ENCODE results near the gene FBLIM1. TPM values are rescaled to one million over a fixed set of nuclear protein-coding genes. Genes with fewer than 3 reads are reported as not detected.

FBLIM1 gene
- total and polyA plus RNA-seq, 7 experiments from 2014 or later = 0.27 to 0.54 (median 0.41) TPM; not detected in 4

DNA sequence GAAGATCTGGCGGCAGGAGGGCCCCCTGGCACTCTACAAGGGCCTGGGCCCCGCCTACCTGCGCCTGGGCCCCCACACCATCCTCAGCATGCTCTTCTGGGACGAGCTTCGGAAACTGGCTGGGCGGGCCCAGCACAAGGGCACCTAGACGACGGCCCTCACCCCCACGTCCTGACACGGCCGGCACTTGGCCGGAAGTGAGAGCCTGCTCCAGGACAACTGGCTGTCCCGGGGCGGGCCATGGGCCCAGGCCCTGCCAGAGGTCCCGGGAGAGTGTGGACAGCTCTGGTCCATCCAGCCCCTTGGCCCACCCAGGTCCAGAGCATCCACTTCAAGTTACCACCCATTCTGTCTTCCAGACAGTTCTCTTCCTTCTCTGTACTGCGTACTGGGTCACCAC lies 19.3 kb upstream of the FBLIM1 start:
- peak overlapping the region in 2 of 9 donors; percentile 51 to 75 for H3K27ac Mint-ChIP-seq
- POLR2A ChIA-PET = no interaction called here

DNA sequence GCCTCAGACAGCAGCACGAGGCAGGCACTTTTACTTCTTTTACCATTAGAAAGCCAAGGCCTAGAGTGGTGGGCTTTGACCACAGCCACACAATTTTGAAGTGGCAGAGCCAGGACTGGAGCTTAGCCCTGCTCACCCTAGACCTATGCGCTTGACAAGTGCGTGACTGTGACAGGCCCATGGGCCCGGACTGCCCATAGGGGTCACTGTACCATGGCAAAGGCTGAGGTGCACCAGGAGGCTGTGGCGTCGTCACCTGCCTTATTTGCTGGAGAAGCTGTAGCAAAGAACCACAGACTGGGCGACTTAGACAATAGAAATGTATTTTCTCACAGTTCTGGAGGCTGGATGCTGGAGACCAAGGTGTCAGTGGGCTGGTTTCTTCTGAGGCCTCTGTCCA lies 18.9 kb upstream of the FBLIM1 start:
- Mint-ChIP-seq H3K9me3 (no peaks in the 10 kb centered on the region), H3K27me3 (no peaks in the 10 kb centered on the region), H3K4me3 (no peak overlapping the region), H3K4me1 (peaks cover 5 to 7% (median 6%) of the 10 kb centered on the region in 7 donors), H3K27ac (peak overlapping the region in 3 of 9 donors; percentile 25 to 75 (median 51)), H3K36me3 (peaks cover 0 to 1% (median 0%) of the 10 kb centered on the region in 5 donors)
- ATAC-seq (no peak), DNase-seq (no peak)
- Histone ChIP-seq H3K4me1 (ENCODE audit: control insufficient read depth in 2 of 2, insufficient read depth in 2 of 2, low read length in 2 of 2) (no peaks in the 10 kb centered on the region), H3K36me3 (ENCODE audit: control insufficient read depth in 2 of 3, insufficient read depth in 3 of 3, low read length in 3 of 3) (peaks cover 0 to 5% (median 0%) of the 10 kb centered on the region in 3 experiments), H3K27me3 (ENCODE audit: control insufficient read depth in 2 of 2, insufficient read depth in 2 of 2, low read length in 2 of 2) (no peaks in the 10 kb centered on the region), H3K4me3 (ENCODE audit: low read length) (no peak overlapping the region), H3K9me3 (ENCODE audit: control insufficient read depth in 2 of 3, low read length in 3 of 3) (no peaks in the 10 kb centered on the region), H3K27ac (ENCODE audit: low read depth, low read length) (no peak overlapping the region)
- CTCF ChIA-PET = interaction anchor here (1.5 kb wide), 1 partner anchor 145 kb away, joined by 7 read pairs; no protein-coding TSS in a partner anchor
- POLR2A ChIA-PET = no interaction called here
- intact Hi-C loops (cut with micrococcal nuclease) = loop anchor here in 1 of 2 donors (2.0 to 5.0 kb wide), 2 partner anchors 97 to 162 kb away; no protein-coding TSS in a partner anchor

More for the DNA sequence above, 19.3 kb upstream of the FBLIM1 start:
- Histone ChIP-seq H3K36me3 (ENCODE audit: control insufficient read depth in 2 of 3, insufficient read depth in 3 of 3, low read length in 3 of 3) (peaks cover 0 to 9% (median 0%) of the 10 kb centered on the region in 3 experiments), H3K9me3 (ENCODE audit: control insufficient read depth in 2 of 3, low read length in 3 of 3) (no peaks in the 10 kb centered on the region), H3K27ac (ENCODE audit: low read depth, low read length) (no peak overlapping the region), H3K4me3 (ENCODE audit: low read length) (no peak overlapping the region), H3K4me1 (ENCODE audit: control insufficient read depth in 2 of 2, insufficient read depth in 2 of 2, low read length in 2 of 2) (no peaks in the 10 kb centered on the region), H3K27me3 (ENCODE audit: control insufficient read depth in 2 of 2, insufficient read depth in 2 of 2, low read length in 2 of 2) (no peaks in the 10 kb centered on the region)
- CTCF ChIA-PET = interaction anchor here (1.5 kb wide), 1 partner anchor 145 kb away, joined by 7 read pairs; no protein-coding TSS in a partner anchor
- intact Hi-C loops (cut with micrococcal nuclease) = no loop called here
- Mint-ChIP-seq H3K27me3 (no peaks in the 10 kb centered on the region), H3K9me3 (no peaks in the 10 kb centered on the region), H3K4me3 (no peak overlapping the region), H3K36me3 (peaks cover 0 to 1% (median 0%) of the 10 kb centered on the region in 5 donors), H3K4me1 (peaks cover 5 to 7% (median 6%) of the 10 kb centered on the region in 7 donors)
- ATAC-seq (no peak), DNase-seq (no peak)

DNA sequence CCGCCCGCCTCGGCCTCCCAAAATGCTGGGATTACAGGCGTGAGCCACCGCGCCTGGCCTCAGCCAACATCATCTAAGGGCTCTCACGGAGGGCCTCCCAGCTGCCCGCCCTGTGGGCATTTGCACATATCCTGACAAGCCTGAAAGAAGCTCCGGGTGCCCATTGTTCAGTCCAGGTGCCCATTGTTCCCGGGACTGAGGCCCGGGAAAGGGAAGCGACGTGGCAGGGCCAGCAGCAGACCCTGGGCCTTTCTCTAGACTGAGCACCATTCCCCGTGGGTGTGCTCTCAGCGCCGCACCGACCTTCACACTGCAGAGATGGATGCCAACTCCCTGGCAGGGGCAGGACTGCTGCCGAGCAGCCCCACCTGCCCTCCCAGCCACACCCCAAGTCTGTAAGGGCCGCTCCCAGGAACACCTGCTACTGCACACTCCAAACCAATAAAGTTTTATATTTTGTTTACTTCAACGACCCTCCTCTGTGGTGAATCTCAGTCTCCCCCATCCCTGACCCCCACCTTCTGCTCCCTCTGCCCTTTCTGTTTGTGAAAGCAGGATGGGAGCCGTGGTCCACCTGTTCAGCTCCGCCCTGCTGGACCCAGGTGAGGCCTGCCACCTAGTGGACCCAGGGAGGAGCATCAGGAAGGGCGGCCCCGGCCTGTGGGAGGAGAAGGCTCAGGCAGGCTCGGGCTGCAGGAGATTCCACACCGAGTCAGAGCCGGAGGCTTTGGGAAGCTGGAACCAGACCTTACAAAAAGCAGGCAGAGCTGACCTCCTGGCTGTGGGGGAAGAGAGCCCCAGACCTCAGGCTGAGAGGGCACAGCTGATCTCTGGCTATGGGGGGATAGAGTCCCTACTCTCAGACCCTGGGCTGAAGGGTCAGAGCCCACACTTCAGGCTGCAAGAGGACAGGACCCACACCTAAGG lies 17.4 kb upstream of the FBLIM1 start:
- ChIA-PET POLR2A (interaction anchor here (0.6 kb wide), 1 partner anchor 398 kb away, joined by 3 read pairs; no protein-coding TSS in a partner anchor), CTCF (interaction anchor here (0.6 to 1.8 kb wide), 6 partner anchors 34 to 149 kb away, joined by 3 to 6 read pairs (median 4); no protein-coding TSS in a partner anchor)
- H3K4me1 ChIP-seq (ENCODE audit: control insufficient read depth in 2 of 2, insufficient read depth in 2 of 2, low read length in 2 of 2) = no peaks in the 10 kb centered on the region
- H3K27me3 ChIP-seq (ENCODE audit: control insufficient read depth in 2 of 2, insufficient read depth in 2 of 2, low read length in 2 of 2) = no peaks in the 10 kb centered on the region
- H3K27ac ChIP-seq (ENCODE audit: low read depth, low read length) = no peak overlapping the region
- Mint-ChIP-seq H3K36me3 (peaks cover 0 to 1% (median 0%) of the 10 kb centered on the region in 5 donors), H3K4me3 (peak overlapping the region in 1 of 10 donors; percentile 53), H3K4me1 (peaks cover 5 to 7% (median 6%) of the 10 kb centered on the region in 7 donors), H3K9me3 (no peaks in the 10 kb centered on the region), H3K27ac (peak overlapping the region in 5 of 9 donors; percentile 2 to 70 (median 56)), H3K27me3 (no peaks in the 10 kb centered on the region)
- H3K9me3 ChIP-seq (ENCODE audit: control insufficient read depth in 2 of 3, low read length in 3 of 3) = no peaks in the 10 kb centered on the region
- ATAC-seq (peak; percentile 77), DNase-seq (peak; percentile 38 to 74 (median 62))
- intact Hi-C loops (cut with micrococcal nuclease) = loop anchor here (1.0 to 5.0 kb wide), 3 partner anchors 98 to 164 kb away; no protein-coding TSS in a partner anchor
- no peaks in the 10 kb centered on the region for H3K36me3 ChIP-seq (ENCODE audit: control insufficient read depth in 2 of 3, insufficient read depth in 3 of 3, low read length in 3 of 3)
- H3K4me3 ChIP-seq (ENCODE audit: low read length) = no peak overlapping the region

DNA sequence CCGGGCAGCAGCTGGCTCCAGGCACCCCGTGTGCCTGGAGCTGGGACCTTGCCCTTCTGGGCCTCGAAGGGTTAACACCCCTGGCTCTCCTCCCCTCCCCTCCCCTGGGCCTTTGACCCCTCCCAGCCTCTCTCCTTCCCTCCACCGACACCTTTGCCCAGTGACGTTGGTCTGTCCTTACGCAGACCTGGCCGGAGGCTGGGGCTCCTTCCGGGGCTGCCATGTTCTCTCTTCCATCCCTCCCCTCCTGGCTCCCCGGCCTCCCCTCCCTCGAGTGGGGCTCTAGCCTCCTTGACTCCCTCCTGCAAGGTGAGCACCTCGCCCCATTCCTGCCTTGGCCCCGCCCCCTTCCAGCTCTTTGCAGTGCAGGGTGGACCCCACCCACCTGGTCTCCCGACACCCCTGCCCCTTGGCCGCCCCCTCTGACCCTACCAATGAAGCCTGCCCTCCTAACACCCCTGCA lies 16.2 kb upstream of the FBLIM1 start, which contains the start of gene TMEM82:
Gene TMEM82 (plus strand): TSS at position 161 of the 463 bp plus-strand sequence. CDS start 61 bp downstream, at position 222.
- intact Hi-C loops (cut with micrococcal nuclease) = loop anchor here in 1 of 2 donors (5.0 kb wide), 1 partner anchor 165 kb away; no protein-coding TSS in a partner anchor
- POLR2A ChIA-PET = no interaction called here
- Histone ChIP-seq H3K4me1 (ENCODE audit: control insufficient read depth in 2 of 2, insufficient read depth in 2 of 2, low read length in 2 of 2) (no peaks in the 10 kb centered on the region), H3K27me3 (ENCODE audit: control insufficient read depth in 2 of 2, insufficient read depth in 2 of 2, low read length in 2 of 2) (no peaks in the 10 kb centered on the region), H3K9me3 (ENCODE audit: control insufficient read depth in 2 of 3, low read length in 3 of 3) (no peaks in the 10 kb centered on the region), H3K27ac (ENCODE audit: low read depth, low read length) (no peak within 1 kb of the TSS), H3K4me3 (ENCODE audit: low read length) (no peak within 1 kb of the TSS), H3K36me3 (ENCODE audit: control insufficient read depth in 2 of 3, insufficient read depth in 3 of 3, low read length in 3 of 3) (no peaks in the 10 kb centered on the region)
- Mint-ChIP-seq H3K4me1 (peaks cover 5 to 7% (median 6%) of the 10 kb centered on the region in 7 donors), H3K36me3 (peaks cover 0 to 1% (median 0%) of the 10 kb centered on the region in 5 donors), H3K9me3 (no peaks in the 10 kb centered on the region), H3K27me3 (no peaks in the 10 kb centered on the region), H3K27ac (peak within 1 kb of the TSS in 5 of 9 donors; percentile 2 to 70 (median 56)), H3K4me3 (peak within 1 kb of the TSS in 1 of 10 donors; percentile 53)
- CTCF ChIA-PET = no interaction called here
- no peak for DNase-seq
- no peak for ATAC-seq

DNA sequence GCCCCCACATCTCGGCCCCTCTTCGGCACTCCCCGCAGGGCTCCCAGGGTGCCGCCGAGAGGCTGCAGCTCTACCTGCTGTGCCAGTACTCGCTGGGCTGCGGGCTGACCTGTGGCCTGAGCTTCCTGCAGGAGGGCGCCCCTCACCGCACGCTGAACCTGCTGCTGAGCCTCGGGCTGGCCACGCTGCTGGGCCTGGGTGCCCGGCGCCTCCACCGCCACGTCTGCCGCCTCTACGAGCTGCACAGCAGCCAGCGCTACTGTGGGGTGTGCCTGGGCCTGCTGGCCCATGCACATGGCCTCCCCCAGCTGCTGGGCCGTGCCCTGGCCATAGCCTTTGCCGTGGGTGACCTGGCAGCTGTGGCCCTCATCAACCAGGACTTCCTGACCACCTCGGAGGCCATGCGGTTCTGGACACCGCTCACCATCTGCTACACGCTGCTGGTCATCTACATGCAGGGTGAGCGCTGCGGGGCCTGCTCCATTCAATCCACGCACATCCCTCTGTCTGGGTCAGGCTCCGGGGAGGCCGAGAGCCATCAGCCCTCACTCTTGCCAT lies 14.4 kb upstream of the FBLIM1 start:
- DNase-seq = no peak

DNA sequence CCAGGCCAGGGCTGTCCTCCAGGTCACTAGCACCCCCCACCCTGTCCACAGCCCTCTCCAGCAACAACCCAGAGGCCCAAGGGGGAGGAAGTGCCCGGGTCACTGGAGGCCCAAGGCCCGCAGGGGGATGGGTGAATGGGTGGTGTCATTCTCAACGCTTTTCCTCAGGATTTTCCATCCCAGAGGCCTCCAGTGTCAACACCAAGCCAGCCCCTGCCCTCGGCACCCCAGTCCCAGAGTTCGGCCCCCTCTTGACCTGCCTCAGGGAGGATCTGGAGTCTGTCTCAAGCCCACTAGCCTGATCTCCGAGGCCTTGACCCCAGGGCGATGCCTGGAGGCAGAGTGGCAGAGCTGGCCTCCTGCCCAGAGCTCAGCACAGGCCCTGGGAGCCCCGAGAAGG lies 11.2 kb upstream of the FBLIM1 start:
- Mint-ChIP-seq H3K4me3 (no peak overlapping the region), H3K4me1 (no peaks in the 10 kb centered on the region), H3K27ac (no peak overlapping the region), H3K36me3 (no peaks in the 10 kb centered on the region), H3K27me3 (peaks cover 0 to 9% (median 0%) of the 10 kb centered on the region in 5 donors), H3K9me3 (no peaks in the 10 kb centered on the region)
- POLR2A ChIA-PET = no interaction called here
- no peaks in the 10 kb centered on the region for H3K27me3 ChIP-seq (ENCODE audit: control insufficient read depth in 2 of 2, insufficient read depth in 2 of 2, low read length in 2 of 2)
- no peaks in the 10 kb centered on the region for H3K9me3 ChIP-seq (ENCODE audit: control insufficient read depth in 2 of 3, low read length in 3 of 3)
- no peaks in the 10 kb centered on the region for H3K36me3 ChIP-seq (ENCODE audit: control insufficient read depth in 2 of 3, insufficient read depth in 3 of 3, low read length in 3 of 3)
- no peak for DNase-seq
- CTCF ChIA-PET = no interaction called here
- no peaks in the 10 kb centered on the region for H3K4me1 ChIP-seq (ENCODE audit: control insufficient read depth in 2 of 2, insufficient read depth in 2 of 2, low read length in 2 of 2)
- H3K4me3 ChIP-seq (ENCODE audit: low read length) = no peak overlapping the region
- intact Hi-C loops (cut with micrococcal nuclease) = no loop called here
- no peak overlapping the region for H3K27ac ChIP-seq (ENCODE audit: low read depth, low read length)
- no peak for ATAC-seq

More for the DNA sequence above, 14.4 kb upstream of the FBLIM1 start:
- Mint-ChIP-seq H3K36me3 (no peaks in the 10 kb centered on the region), H3K9me3 (no peaks in the 10 kb centered on the region), H3K27ac (no peak overlapping the region), H3K27me3 (no peaks in the 10 kb centered on the region), H3K4me3 (no peak overlapping the region), H3K4me1 (peaks cover 5 to 7% (median 6%) of the 10 kb centered on the region in 7 donors)
- Histone ChIP-seq H3K27ac (ENCODE audit: low read depth, low read length) (no peak overlapping the region), H3K36me3 (ENCODE audit: control insufficient read depth in 2 of 3, insufficient read depth in 3 of 3, low read length in 3 of 3) (no peaks in the 10 kb centered on the region), H3K27me3 (ENCODE audit: control insufficient read depth in 2 of 2, insufficient read depth in 2 of 2, low read length in 2 of 2) (no peaks in the 10 kb centered on the region), H3K4me3 (ENCODE audit: low read length) (no peak overlapping the region), H3K4me1 (ENCODE audit: control insufficient read depth in 2 of 2, insufficient read depth in 2 of 2, low read length in 2 of 2) (no peaks in the 10 kb centered on the region), H3K9me3 (ENCODE audit: control insufficient read depth in 2 of 3, low read length in 3 of 3) (no peaks in the 10 kb centered on the region)
- POLR2A ChIA-PET = no interaction called here
- CTCF ChIA-PET = no interaction called here
- intact Hi-C loops (cut with micrococcal nuclease) = loop anchor here in 1 of 2 donors (5.0 kb wide), 1 partner anchor 167 kb away; no protein-coding TSS in a partner anchor
- ATAC-seq = no peak

Data from naive thymus-derived CD4-positive, alpha-beta T cell (primary cell).